ENCODE data around the gene NLGN2. TPM values are rescaled to one million over a fixed set of nuclear protein-coding genes. Genes with fewer than 3 reads are reported as not detected.

NLGN2 gene
- total RNA-seq, 1 experiment from 2014 or later = 70.2 TPM

GRCh38 chr17:7380321-7380720 is 27.3 kb upstream of the NLGN2 start:
- H3K4me1 ChIP-seq (ENCODE audit: insufficient read depth, low read length) = no peaks in the 10 kb centered on the region
- peak overlapping the region in 1 of 3 experiments; percentile 8; a peak in 1 of 7 replicates for H3K27ac Mint-ChIP-seq
- no peak overlapping the region; the same call in 1 of the 2 replicates for H2BK15ac ChIP-seq (ENCODE audit: low read depth, low read length)
- H3K27ac ChIP-seq (ENCODE audit: insufficient read length, low read depth, low read length) = no peak overlapping the region
- peaks cover 7% of the 10 kb centered on the region in 2 experiments for H3K9me3 Mint-ChIP-seq
- no peaks in the 10 kb centered on the region for H3K79me1 ChIP-seq (ENCODE audit: insufficient read depth, low read depth, low read length, poor library complexity, severe bottlenecking)
- peaks cover 5 to 11% (median 8%) of the 10 kb centered on the region in 3 experiments; a peak in 5 of 7 replicates for H3K36me3 Mint-ChIP-seq (ENCODE audit: insufficient read depth in 1 of 3, low read depth in 3 of 3)
- H3K9ac ChIP-seq (ENCODE audit: extremely low read depth, insufficient read length, low read length) = no peak overlapping the region
- no peak overlapping the region for H2BK12ac ChIP-seq (ENCODE audit: insufficient read length, low read depth, low read length)
- peaks cover 52% of the 10 kb centered on the region for H3K27me3 Mint-ChIP-seq (ENCODE audit: low read depth)
- H4K8ac ChIP-seq (replicated peaks; ENCODE audit: insufficient read length, low read depth, low read length) = no peak overlapping the region
- WGBS (ENCODE audit: extremely low coverage, insufficient read length, low lambda C conversion rate) = no CpG with 5 or more reads among the region's 7 CpGs
- no peak overlapping the region for H4K91ac ChIP-seq (ENCODE audit: insufficient read length, low read depth, low read length)
- no peak overlapping the region for H2AK5ac ChIP-seq (ENCODE audit: insufficient read length, low read length)
- DNase-seq = peak; percentile 64
- H3K56ac ChIP-seq (ENCODE audit: insufficient read length, low read depth, low read length) = no peak overlapping the region
- no peak overlapping the region for H3T11ph ChIP-seq (ENCODE audit: low read length)
- no peak overlapping the region for H2BK120ac ChIP-seq (ENCODE audit: low read depth, low read length, poor library complexity, severe bottlenecking)
- no peaks in the 10 kb centered on the region for H3K79me2 ChIP-seq (ENCODE audit: insufficient read depth, low read length)
- peaks cover 17% of the 10 kb centered on the region for H3K23me2 ChIP-seq (ENCODE audit: insufficient read length, low read depth, low read length, poor library complexity, severe bottlenecking)
- no peak overlapping the region for H2BK20ac ChIP-seq (ENCODE audit: low read depth, low read length, poor library complexity, severe bottlenecking)
- no peak overlapping the region for H2BK5ac ChIP-seq (ENCODE audit: insufficient read length, low read length)
- H3K23ac ChIP-seq (ENCODE audit: insufficient read length, low read depth, low read length) = no peak overlapping the region
- H3K18ac ChIP-seq (ENCODE audit: insufficient read length, low read depth, low read length) = no peak overlapping the region
- H3K27me3 ChIP-seq (ENCODE audit: insufficient read depth, low read length) = peaks cover 11% of the 10 kb centered on the region; the same call in 1 of the 2 replicates
- TF ChIP-seq CTCF (conservative IDR thresholded peaks at IDR 0.05) = no peak
- H3K9me3 ChIP-seq (ENCODE audit: control insufficient read depth, low read depth, low read length) = no peaks in the 10 kb centered on the region
- H3K4me1 Mint-ChIP-seq = peaks cover 21 to 25% of the 10 kb centered on the region in 2 experiments
- no peak overlapping the region for H3K4ac ChIP-seq (ENCODE audit: low read depth, low read length)
- no peak overlapping the region for H3K14ac ChIP-seq (ENCODE audit: insufficient read depth, low read length)
- peak overlapping the region; percentile 76 to 78 for H3K4me3 Mint-ChIP-seq
- H4K20me1 ChIP-seq (ENCODE audit: control insufficient read depth, insufficient read depth, insufficient read length) = no peaks in the 10 kb centered on the region
- peak overlapping the region; percentile 75 for H3K4me2 ChIP-seq (ENCODE audit: insufficient read depth, insufficient read length, low read length)
- H2AFZ ChIP-seq (ENCODE audit: low read length) = peak overlapping the region; percentile 53
- no peak overlapping the region for H4K5ac ChIP-seq (ENCODE audit: insufficient read length, low read depth, low read length)
